Loucy (cell line): ENCODE data around the gene TMEM253.

Source experiments
- H2AFZ ChIP-seq: fragments of 200-600 bp; sonication (generic); 2 replicates; pipeline ENCODE4 v1.6.0; 2016; ENCODE audit warnings: antibody characterized with exemption, mild to moderate bottlenecking, low read length, moderate library complexity
- H3F3A ChIP-seq: fragments of 200-600 bp; 2 replicates; pipeline ENCODE4 v1.6.0; 2016; ENCODE audit warnings: antibody characterized with exemption, low read depth, mild to moderate bottlenecking
- H3K27me3 ChIP-seq: fragments of 200-600 bp; sonication (generic); 2 replicates; pipeline ENCODE4 v1.6.1; 2014; ENCODE audit warnings: low read length, mild to moderate bottlenecking; ENCODE audit not compliant: insufficient read depth, poor library complexity, severe bottlenecking
- H3K36me3 ChIP-seq: fragments of 200-600 bp; sonication (generic); 2 replicates; pipeline ENCODE4 v1.6.1; 2016; ENCODE audit warnings: low read length; ENCODE audit not compliant: insufficient read depth
- H3K4me1 ChIP-seq: fragments of 200-600 bp; sonication (generic); 2 replicates; pipeline ENCODE4 v1.5.1; 2014; ENCODE audit warnings: low read length, mild to moderate bottlenecking; ENCODE audit not compliant: insufficient read depth, poor library complexity, severe bottlenecking
- H3K4me2 ChIP-seq: fragments of 200-600 bp; sonication (generic); 2 replicates; pipeline ENCODE4 v1.6.0; 2014; ENCODE audit warnings: antibody characterized with exemption, low read length, low read depth, mild to moderate bottlenecking; ENCODE audit not compliant: poor library complexity, severe bottlenecking
- H3K4me3 ChIP-seq: fragments of 200-600 bp; sonication (generic); 2 replicates; pipeline ENCODE4 v1.5.1; 2014; ENCODE audit warnings: low read length, mild to moderate bottlenecking, mixed read lengths; ENCODE audit not compliant: poor library complexity, severe bottlenecking
- H3K79me2 ChIP-seq: fragments of 200-600 bp; sonication (generic); 2 replicates; pipeline ENCODE4 v1.6.1; 2014; ENCODE audit warnings: low read length; ENCODE audit not compliant: insufficient read depth
- H3K9ac ChIP-seq: fragments of 200-600 bp; sonication (generic); 2 replicates; pipeline ENCODE4 v1.6.0; 2014; ENCODE audit warnings: mild to moderate bottlenecking, low read depth, low read length, moderate library complexity; ENCODE audit not compliant: poor library complexity, severe bottlenecking
- H3K9me2 ChIP-seq: fragments of 200-600 bp; sonication (generic); replicated peaks from 2 replicates; pipeline ENCODE4 v1.6.1; 2016; ENCODE audit warnings: low read depth, low read length, mixed read lengths
- H3K9me3 ChIP-seq: fragments of 200-600 bp; sonication (generic); 2 replicates; pipeline ENCODE4 v1.6.1; 2014; ENCODE audit warnings: mild to moderate bottlenecking, antibody characterized with exemption, low read length, low read depth; ENCODE audit not compliant: insufficient read depth
- H4K20me1 ChIP-seq: fragments of 200-600 bp; sonication (generic); 2 replicates; pipeline ENCODE4 v1.6.0; 2014; ENCODE audit warnings: antibody characterized with exemption, low read length, mild to moderate bottlenecking; ENCODE audit not compliant: insufficient read depth, poor library complexity, severe bottlenecking
- CTCF ChIP-seq: fragments of 200-600 bp; sonication (generic); conservative IDR thresholded peaks from 2 replicates; pipeline ENCODE4 v1.5.1; 2014; ENCODE audit warnings: mild to moderate bottlenecking, antibody characterized with exemption, low read length
- EZH2phosphoT487 ChIP-seq: fragments of 200-600 bp; IDR thresholded peaks from 2 replicates; pipeline ENCODE4 v1.6.1; 2018; ENCODE audit warnings: antibody characterized with exemption, mild to moderate bottlenecking, moderate library complexity, borderline replicate concordance

The TMEM253 gene

DNA sequence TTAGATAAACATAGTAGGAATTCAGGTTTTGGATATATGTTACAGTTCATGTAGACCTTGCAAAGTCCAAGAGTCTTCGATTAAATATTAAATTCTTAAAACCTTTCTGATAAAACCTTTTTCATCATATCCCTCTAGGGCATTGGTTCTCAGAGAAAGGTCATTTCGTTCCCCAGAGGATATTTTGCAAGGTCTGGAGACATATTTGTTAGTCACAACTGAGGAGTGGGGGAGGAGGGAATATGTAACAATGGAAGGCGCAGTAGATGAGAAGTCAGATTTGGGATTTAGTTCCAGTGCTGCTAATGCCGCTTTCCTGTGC is 5.3 kb downstream of the TMEM253 start:
- Histone ChIP-seq H3K36me3 (no peaks in the 10 kb centered on the region), H3K4me1 (peaks cover 57% of the 10 kb centered on the region), H3K4me2 (no peak overlapping the region), H3K4me3 (no peak overlapping the region), H3K27me3 (no peaks in the 10 kb centered on the region), H4K20me1 (no peaks in the 10 kb centered on the region), H3K79me2 (peaks cover 7% of the 10 kb centered on the region), H2AFZ (0 out of 2 replicates have a peak overlapping the region, but pooled peaks have one; percentile 76), H3K9me2 (no peaks in the 10 kb centered on the region), H3K9me3 (no peaks in the 10 kb centered on the region), H3K9ac (peak overlapping the region; percentile 41), H3F3A (no peaks in the 10 kb centered on the region)
- no peak for TF ChIP-seq EZH2phosphoT487
- no peak for TF ChIP-seq CTCF

DNA sequence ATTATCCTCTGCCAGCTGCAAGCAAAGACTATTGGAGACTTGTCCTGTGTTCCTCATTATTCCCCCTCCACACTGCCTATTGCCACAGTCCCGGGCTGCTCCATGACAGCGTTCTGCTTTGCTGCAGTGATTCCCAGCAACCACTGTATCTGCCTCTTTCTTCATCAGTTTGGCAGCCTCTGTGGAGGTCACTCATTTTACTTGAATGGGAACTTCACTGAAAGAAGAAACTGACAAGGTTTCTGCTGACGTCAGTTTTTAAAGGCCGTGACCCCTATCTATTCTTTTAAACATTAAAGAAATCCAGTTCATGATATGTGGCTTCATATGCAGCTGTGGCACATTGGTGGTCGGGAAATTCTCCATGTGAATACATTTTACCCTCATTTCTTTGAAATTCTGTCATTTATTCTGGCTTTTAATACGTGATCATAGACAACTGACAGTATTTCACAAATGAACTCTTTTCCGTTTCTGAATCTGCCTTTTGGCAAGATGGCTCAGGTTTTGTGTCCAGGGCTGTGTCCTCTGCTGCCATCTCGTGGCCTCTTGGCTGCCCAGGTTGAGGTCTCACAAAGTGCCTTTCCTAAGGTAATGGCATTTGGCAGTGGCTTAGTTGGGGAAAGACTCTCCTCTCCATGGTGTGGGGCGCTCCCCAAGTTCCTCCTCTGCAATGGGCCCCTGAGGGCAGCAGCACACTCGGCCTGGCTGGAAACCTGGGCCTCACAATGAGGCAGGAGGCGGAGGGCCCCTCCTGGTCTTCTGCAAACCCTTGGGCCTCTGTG is 5.8 kb downstream of the TMEM253 start:
- no peaks in the 10 kb centered on the region for H3F3A ChIP-seq
- peaks cover 7% of the 10 kb centered on the region for H3K79me2 ChIP-seq
- H2AFZ ChIP-seq = peak overlapping the region; percentile 76
- H4K20me1 ChIP-seq = no peaks in the 10 kb centered on the region
- H3K9me2 ChIP-seq = no peaks in the 10 kb centered on the region
- peak overlapping the region; percentile 41 for H3K9ac ChIP-seq
- H3K4me2 ChIP-seq = peak overlapping the region; percentile 31
- H3K27me3 ChIP-seq = no peaks in the 10 kb centered on the region
- TF ChIP-seq EZH2phosphoT487 (no peak), CTCF (peak; percentile 91)
- H3K4me3 ChIP-seq = no peak overlapping the region
- no peaks in the 10 kb centered on the region for H3K36me3 ChIP-seq
- H3K4me1 ChIP-seq = peaks cover 57% of the 10 kb centered on the region
- no peaks in the 10 kb centered on the region for H3K9me3 ChIP-seq

- peak overlapping the region; percentile 41 for H3K9ac ChIP-seq
- peak overlapping the region; percentile 43; the same call in 1 of the 2 replicates for H2AFZ ChIP-seq
These were observed 6.5 kb downstream of the TMEM253 start for GRCh38 chr14:21107283-21107800.

More at GRCh38 chr14:21107283-21107800, 6.5 kb downstream of the TMEM253 start:
- Histone ChIP-seq H3K4me3 (no peak overlapping the region), H3K4me1 (peaks cover 53% of the 10 kb centered on the region), H3K9me2 (no peaks in the 10 kb centered on the region), H3K36me3 (no peaks in the 10 kb centered on the region), H3K79me2 (peaks cover 7% of the 10 kb centered on the region), H3F3A (no peaks in the 10 kb centered on the region), H4K20me1 (no peaks in the 10 kb centered on the region), H3K9me3 (no peaks in the 10 kb centered on the region), H3K4me2 (no peak overlapping the region), H3K27me3 (no peaks in the 10 kb centered on the region)
- TF ChIP-seq CTCF (no peak), EZH2phosphoT487 (no peak)
